Common myeloid progenitor, CD34-positive (primary cell): Measurements from ENCODE around the gene RAB5B.

Experiments
- CTCF ChIA-PET: fragments of 350-600 bp; sonication (Branson Sonifier 250); formaldehyde crosslinking; loops from one replicate; lab custom pipeline; 2021; ENCODE audit warnings: antibody characterized with exemption; lab: Charles Lee
- POLR2A ChIA-PET: fragments of 350-600 bp; sonication (Branson Sonifier 250); formaldehyde crosslinking; loops from one replicate; lab custom pipeline; 2021; ENCODE audit warnings: antibody characterized with exemption; lab: Charles Lee
- DNase-seq, 3 donors: peaks; one replicate each; pipeline versions ENCODE4 v3.0.0 to v3.0.0-alpha.2; 2013
- H3K27ac ChIP-seq, 2 experiments: 1 replicate in 1 of 2; 2 replicates in 1 of 2; pipeline ENCODE4 v1.7.0; 2013; ENCODE audit warnings: inconsistent platforms in 2 of 2, low read length in 2 of 2, mild to moderate bottlenecking in 2 of 2, low read depth in 1 of 2, moderate library complexity in 1 of 2; ENCODE audit not compliant: severe bottlenecking in 2 of 2, insufficient read depth in 1 of 2, poor library complexity in 1 of 2
- H3K27me3 ChIP-seq, 5 experiments: replicated peaks in 2 of 5; 1 replicate in 3 of 5; 2 replicates in 2 of 5; pipeline versions ENCODE4 v1.6.1 to v1.7.0; 2013; ENCODE audit warnings: low read length in 4 of 5, mild to moderate bottlenecking in 2 of 5, moderate library complexity in 2 of 5, inconsistent platforms in 1 of 5; ENCODE audit not compliant: insufficient read depth in 5 of 5, control insufficient read depth in 4 of 5
- H3K36me3 ChIP-seq, 4 experiments: 1 replicate in 2 of 4; 2 replicates in 2 of 4; pipeline versions ENCODE4 v1.6.1 to v1.7.0; 2013; ENCODE audit warnings: low read length in 3 of 4, control low read depth in 1 of 4, mild to moderate bottlenecking in 1 of 4; ENCODE audit not compliant: control insufficient read depth in 4 of 4, insufficient read depth in 4 of 4
- H3K4me1 ChIP-seq, 4 experiments: 1 replicate in 3 of 4; 2 replicates in 1 of 4; pipeline versions ENCODE4 v1.6.1 to v1.7.1; 2013; ENCODE audit warnings: low read length in 3 of 4, mild to moderate bottlenecking in 3 of 4, control low read depth in 1 of 4, inconsistent platforms in 1 of 4, moderate library complexity in 1 of 4; ENCODE audit not compliant: control insufficient read depth in 4 of 4, insufficient read depth in 4 of 4; ENCODE audit errors: control extremely low read depth in 1 of 4
- H3K4me3 ChIP-seq, 7 experiments: 1 replicate in 4 of 7; 2 replicates in 3 of 7; pipeline versions ENCODE4 v1.5.1 to v1.7.0; 2013; ENCODE audit warnings: mild to moderate bottlenecking in 7 of 7, low read length in 6 of 7, moderate library complexity in 6 of 7, inconsistent platforms in 2 of 7, low read depth in 2 of 7, control low read depth in 1 of 7; ENCODE audit not compliant: insufficient read depth in 4 of 7, control insufficient read depth in 1 of 7; ENCODE audit errors: extremely low read depth in 1 of 7
- H3K9me3 ChIP-seq, 5 experiments: 1 replicate in 4 of 5; 2 replicates in 1 of 5; pipeline versions ENCODE4 v1.6.1 to v1.7.1; 2013; ENCODE audit warnings: low read length in 4 of 5, mild to moderate bottlenecking in 2 of 5, inconsistent platforms in 1 of 5, low read depth in 1 of 5, moderate library complexity in 1 of 5; ENCODE audit not compliant: control insufficient read depth in 4 of 5, insufficient read depth in 2 of 5; ENCODE audit errors: control extremely low read depth in 1 of 5
- WGBS: methylation state at CpG from one replicate; pipeline ENCODE4 v1.1.5; 2013; ENCODE audit not compliant: insufficient coverage; 5-methylcytosine and 5-hydroxymethylcytosine counted together

The RAB5B gene

GRCh38 chr12:55972042-55972441 is 1.8 kb upstream of the RAB5B start:
- POLR2A ChIA-PET: no interaction called here

GRCh38 chr12:55972456-55972855 is 1.4 kb upstream of the RAB5B start:
- ChIA-PET CTCF (interaction anchor here (0.5 kb wide), 1 partner anchor 214 kb away, joined by 4 read pairs; no protein-coding TSS in a partner anchor), POLR2A (no interaction called here)
- Histone ChIP-seq H3K27ac (peak overlapping the region; percentile 76 to 93), H3K9me3 (no peaks in the 10 kb centered on the region), H3K27me3 (no peaks in the 10 kb centered on the region), H3K4me1 (peaks cover 15 to 38% (median 24%) of the 10 kb centered on the region in 4 experiments), H3K4me3 (peak overlapping the region; percentile 35 to 97 (median 90)), H3K36me3 (peaks cover 5 to 49% (median 9%) of the 10 kb centered on the region in 4 experiments)
- DNase-seq: peak in 2 of 3 donors; percentile 54 to 56
- no CpG with 5 or more reads among the region's 1 CpG for WGBS

More at GRCh38 chr12:55972042-55972441, 1.8 kb upstream of the RAB5B start:
- DNase-seq: peak in 1 of 3 donors; percentile 8
- peak overlapping the region in 3 of 7 experiments; percentile 8 to 97 (median 90) for H3K4me3 ChIP-seq
- no peaks in the 10 kb centered on the region for H3K27me3 ChIP-seq
- CTCF ChIA-PET: interaction anchor here (0.5 kb wide), 1 partner anchor 213 kb away, joined by 4 read pairs; no protein-coding TSS in a partner anchor
- WGBS: 67% methylated on average over 1 of the region's 3 CpGs
- H3K9me3 ChIP-seq: no peaks in the 10 kb centered on the region
- H3K27ac ChIP-seq: peak overlapping the region; percentile 6 to 93
- H3K36me3 ChIP-seq: peaks cover 5 to 49% (median 8%) of the 10 kb centered on the region in 4 experiments
- peaks cover 19 to 38% (median 28%) of the 10 kb centered on the region in 4 experiments for H3K4me1 ChIP-seq

GRCh38 chr12:55972911-55973598 is 823 bp upstream of the RAB5B start:
- Histone ChIP-seq H3K36me3 (peaks cover 5 to 46% (median 9%) of the 10 kb centered on the region in 4 experiments), H3K4me1 (peaks cover 14 to 36% (median 21%) of the 10 kb centered on the region in 4 experiments), H3K27me3 (no peaks in the 10 kb centered on the region), H3K4me3 (peak overlapping the region; percentile 35 to 97 (median 90)), H3K9me3 (no peaks in the 10 kb centered on the region), H3K27ac (peak overlapping the region; percentile 76 to 93)
- under 1% methylated on average over 16 of the region's 18 CpGs for WGBS
- ChIA-PET POLR2A (interaction anchor here (0.8 to 1.9 kb wide), 5 partner anchors 10 to 131 kb away, joined by 3 to 10 read pairs (median 3); partner anchors contain the start of gene PA2G4), CTCF (interaction anchor here (0.9 to 2.0 kb wide), 8 partner anchors 11 to 58 kb away, joined by 3 to 9 read pairs (median 6); no protein-coding TSS in a partner anchor)
- peak in 2 of 3 donors; percentile 64 to 79 for DNase-seq

GRCh38 chr12:55974308-55974730 is 441 bp downstream of the RAB5B start:
- Histone ChIP-seq H3K27ac (peak overlapping the region; percentile 79 to 92), H3K4me1 (peaks cover 14 to 35% (median 20%) of the 10 kb centered on the region in 4 experiments), H3K36me3 (peaks cover 5 to 34% (median 13%) of the 10 kb centered on the region in 4 experiments), H3K9me3 (no peaks in the 10 kb centered on the region), H3K27me3 (no peaks in the 10 kb centered on the region), H3K4me3 (peak overlapping the region; percentile 89 to 100 (median 94))
- POLR2A ChIA-PET: interaction anchor here (0.6 to 1.9 kb wide), 7 partner anchors 8 to 229 kb away, joined by 3 to 10 read pairs (median 3); no protein-coding TSS in a partner anchor
- 0% methylated on average over 15 of the region's 15 CpGs for WGBS
- peak in 2 of 3 donors; percentile 46 to 54 for DNase-seq
- CTCF ChIA-PET: interaction anchor here (0.8 to 2.0 kb wide), 14 partner anchors 8 to 234 kb away, joined by 3 to 9 read pairs (median 3); no protein-coding TSS in a partner anchor

GRCh38 chr12:55978393-55978792 is 4.5 kb downstream of the RAB5B start:
- H3K4me3 ChIP-seq: no peak overlapping the region
- POLR2A ChIA-PET: no interaction called here
- H3K36me3 ChIP-seq: peaks cover 4 to 16% (median 12%) of the 10 kb centered on the region in 4 experiments
- H3K4me1 ChIP-seq: peaks cover 7 to 40% (median 13%) of the 10 kb centered on the region in 4 experiments
- CTCF ChIA-PET: interaction anchor here (1.0 kb wide), 1 partner anchor 19 kb away, joined by 3 read pairs; no protein-coding TSS in a partner anchor
- no peak for DNase-seq
- WGBS: 100% methylated on average over 7 of the region's 7 CpGs
- H3K27ac ChIP-seq: no peak overlapping the region
- H3K27me3 ChIP-seq: no peaks in the 10 kb centered on the region
- H3K9me3 ChIP-seq: no peaks in the 10 kb centered on the region

GRCh38 chr12:55979069-55979468 is 5.2 kb downstream of the RAB5B start:
- no peak overlapping the region for H3K27ac ChIP-seq
- CTCF ChIA-PET: interaction anchor here (8.3 kb wide), 1 partner anchor 14 kb away, joined by 70 read pairs; no protein-coding TSS in a partner anchor
- no peak for DNase-seq
- H3K4me1 ChIP-seq: peaks cover 8 to 44% (median 16%) of the 10 kb centered on the region in 4 experiments
- WGBS: 100% methylated on average over 1 of the region's 3 CpGs
- H3K36me3 ChIP-seq: peaks cover 4 to 16% (median 12%) of the 10 kb centered on the region in 4 experiments
- H3K27me3 ChIP-seq: no peaks in the 10 kb centered on the region
- POLR2A ChIA-PET: no interaction called here
- no peak overlapping the region for H3K4me3 ChIP-seq
- no peaks in the 10 kb centered on the region for H3K9me3 ChIP-seq
